HUDEP-2 (cell line): ENCODE measurements around the gene NRN1L.
"Not testable (repeated sequence)": the region's sequence is repeated elsewhere in the genome, so short reads cannot be mapped to it uniquely, and the experiment has no call there.

Experiments used
- DNase-seq, 76 experiments: peaks; one replicate each; lab custom pipeline; 2025; ENCODE audit not compliant: unreplicated experiment in 76 of 76; lab: John Stamatoyannopoulos, UW

The NRN1L gene

GRCh38 chr16:67860589-67861398, 23.9 kb upstream of the NRN1L start:
- DNase-seq, result peak in 31 of 76 experiments; percentile 6 to 59 (median 23)

- no peak for DNase-seq
Observed at GRCh38 chr16:67861877-67862276, 22.8 kb upstream of the NRN1L start.

- no peak for DNase-seq
Observed at GRCh38 chr16:67862623-67863583, 21.8 kb upstream of the NRN1L start.

- not testable (repeated sequence) for DNase-seq
Observed at GRCh38 chr16:67864044-67864443, 20.6 kb upstream of the NRN1L start.

- DNase-seq, result no peak
Observed at GRCh38 chr16:67864594-67864993, 20.1 kb upstream of the NRN1L start.

- DNase-seq, result peak in 41 of 76 experiments; percentile 6 to 63 (median 28)
Observed at GRCh38 chr16:67865318-67865717, 19.4 kb upstream of the NRN1L start.

- DNase-seq, result no peak
Observed at GRCh38 chr16:67868290-67868689, 16.4 kb upstream of the NRN1L start.

- DNase-seq, result no peak
Observed at GRCh38 chr16:67869653-67870052, 15.0 kb upstream of the NRN1L start.

- DNase-seq, result no peak
Observed at GRCh38 chr16:67871256-67871655, 13.4 kb upstream of the NRN1L start.

- no peak for DNase-seq
Observed at GRCh38 chr16:67872131-67872630, 12.5 kb upstream of the NRN1L start.

- peak in 66 of 76 experiments; percentile 7 to 78 (median 57) for DNase-seq
Observed at GRCh38 chr16:67872631-67873434, 11.9 kb upstream of the NRN1L start, which contains the start of gene EDC4. EDC4 (plus strand) TSS chr16:67873052; CDS start chr16:67873262, 210 bp downstream.

GRCh38 chr16:67873435-67874370, 11.0 kb upstream of the NRN1L start:
- peak in 1 of 76 experiments; percentile 11 for DNase-seq

GRCh38 chr16:67874372-67874771, 10.3 kb upstream of the NRN1L start:
- no peak for DNase-seq

GRCh38 chr16:67877064-67877463, 7.6 kb upstream of the NRN1L start:
- no peak for DNase-seq

- DNase-seq, result no peak
Observed at GRCh38 chr16:67878232-67878631, 6.5 kb upstream of the NRN1L start.

- DNase-seq, result no peak
Observed at GRCh38 chr16:67878846-67879245, 5.8 kb upstream of the NRN1L start.

GRCh38 chr16:67879462-67879861, 5.2 kb upstream of the NRN1L start:
- no peak for DNase-seq

GRCh38 chr16:67879936-67880335, 4.7 kb upstream of the NRN1L start:
- DNase-seq, result no peak

GRCh38 chr16:67880584-67880983, 4.1 kb upstream of the NRN1L start:
- no peak for DNase-seq
